Pancreas (tissue), 10 donors: ENCODE data around the gene PLCB1. TPM values are rescaled to one million over a fixed set of nuclear protein-coding genes. Genes with fewer than 3 reads are reported as not detected.

Source experiments
- ATAC-seq, 4 donors: fragments of 200-7000 bp; cut with Tn5 transposase; one replicate each; pipeline versions ENCODE4 v1.8.0 to v1.9.1; 2020; ENCODE audit warnings: mild to moderate bottlenecking in 4 of 4, moderate library complexity in 4 of 4
- DNase-seq, 6 donors: peaks; one replicate each; pipeline ENCODE4 v3.0.0-alpha.2; 2020
- FAIRE-seq: peaks from 2 replicates; lab custom pipeline; 2012; peaks lifted over from hg19 to GRCh38; lab: Jason Lieb, UNC
- H3K27ac ChIP-seq, 4 donors: fragments of 200-600 bp; sonication (generic); 1 replicate in 3 of 4; 2 replicates in 1 of 4; pipeline versions ENCODE4 v1.5.0 to v1.8.0; 2020
- H3K27me3 ChIP-seq, 4 donors: fragments of 200-600 bp; one replicate each; pipeline ENCODE4 v1.8.0; 2021
- H3K36me3 ChIP-seq, 3 donors: fragments of 200-600 bp; sonication (generic) in 1 of 3; one replicate each; pipeline versions ENCODE4 v1.5.0 to v1.8.0; 2020 to 2021
- H3K4me1 ChIP-seq, 3 donors: fragments of 200-600 bp; one replicate each; pipeline ENCODE4 v1.8.0; 2021
- H3K4me3 ChIP-seq, 4 donors: fragments of 200-600 bp; sonication (generic) in 2 of 4; one replicate each; pipeline versions ENCODE4 v1.5.0 to v1.8.0; 2020 to 2021
- H3K9me3 ChIP-seq, 4 donors: fragments of 200-600 bp; one replicate each; pipeline ENCODE4 v1.8.0; 2021
- WGBS, 2 donors: extraction: QIAGEN DNeasy Blood & Tissue Kit; methylation state at CpG; one replicate each; pipeline ENCODE4 v1.1.7; 2013; 5-methylcytosine and 5-hydroxymethylcytosine counted together
- intact Hi-C, 3 donors: fragments of 100-400 bp; cut with DNase I; formaldehyde crosslinking; loops; one replicate each; pipeline versions ENCODE4 v1.11.1 to v1.14.2; 2022
- polyA plus RNA-seq, 2 donors: library from polyadenylated mRNA; stranded (reverse); fragments of 200-250 nt; gene quantifications; one replicate each; pipeline ENCODE4 v1.2.3, GENCODE V29; 2013
- total RNA-seq, 6 donors: library from RNA; stranded (reverse); fragmentation: NEBNext Ultra II Directional in 4 of 6; extraction: Animal tissue kit (Norgen Biotek cat#: 25700) in 4 of 6; gene quantifications; one replicate each; pipeline versions ENCODE4 v1.2.1 to v1.2.4, GENCODE V29; 2021 to 2023
- TF ChIP-seq, protein P1 (sequence below), 4 donors: fragments of 200-600 bp; sonication (generic) in 3 of 4; IDR thresholded peaks; one replicate each; pipeline versions ENCODE4 v1.5.0 to v1.8.0; 2021; ENCODE audit warnings: antibody characterized with exemption in 4 of 4
- donor health status: healthy with polysubstance abuse.
- donor health status: DM: no; HTN: no; CAD: no; lungs with moderate emphysema.
- donor health status: DM: no; HTN: no; CAD: no.
- donor health status: control.
- donor health status: control.
- donor health status: Bipolar disorder and iron deficiency.
- donor health status: DM: yes; HTN: yes; CAD: no.
- donor health status: DM: no; HTN: no; CAD: no.
- donor health status: DM: no; HTN: no; CAD: no.
- donor health status: DM: yes; HTN: yes; CAD: no.

PLCB1 gene
- total and polyA plus RNA-seq, 8 donors = 4.5 to 18.7 (median 13.7) TPM

DNA sequence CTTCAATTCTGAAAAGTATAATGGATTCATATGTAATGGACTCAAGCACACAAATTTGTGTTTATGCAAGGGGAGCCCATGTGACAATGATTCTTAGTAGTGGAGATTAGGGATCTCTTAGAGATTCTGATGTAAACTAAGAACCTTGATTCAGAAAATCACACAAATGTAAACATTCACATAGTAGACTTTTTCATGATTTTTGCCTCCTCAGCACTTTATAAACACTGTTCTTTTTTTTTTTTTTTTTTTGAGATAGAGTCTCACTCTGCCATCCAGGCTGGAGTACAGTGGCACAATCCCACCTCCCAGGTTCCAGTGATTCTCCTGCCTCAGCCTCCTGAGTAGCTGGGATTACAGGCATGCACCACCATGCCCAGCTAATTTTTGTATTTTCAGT, 766.8 kb downstream of the PLCB1 start:
- TF ChIP-seq, protein P1, sequence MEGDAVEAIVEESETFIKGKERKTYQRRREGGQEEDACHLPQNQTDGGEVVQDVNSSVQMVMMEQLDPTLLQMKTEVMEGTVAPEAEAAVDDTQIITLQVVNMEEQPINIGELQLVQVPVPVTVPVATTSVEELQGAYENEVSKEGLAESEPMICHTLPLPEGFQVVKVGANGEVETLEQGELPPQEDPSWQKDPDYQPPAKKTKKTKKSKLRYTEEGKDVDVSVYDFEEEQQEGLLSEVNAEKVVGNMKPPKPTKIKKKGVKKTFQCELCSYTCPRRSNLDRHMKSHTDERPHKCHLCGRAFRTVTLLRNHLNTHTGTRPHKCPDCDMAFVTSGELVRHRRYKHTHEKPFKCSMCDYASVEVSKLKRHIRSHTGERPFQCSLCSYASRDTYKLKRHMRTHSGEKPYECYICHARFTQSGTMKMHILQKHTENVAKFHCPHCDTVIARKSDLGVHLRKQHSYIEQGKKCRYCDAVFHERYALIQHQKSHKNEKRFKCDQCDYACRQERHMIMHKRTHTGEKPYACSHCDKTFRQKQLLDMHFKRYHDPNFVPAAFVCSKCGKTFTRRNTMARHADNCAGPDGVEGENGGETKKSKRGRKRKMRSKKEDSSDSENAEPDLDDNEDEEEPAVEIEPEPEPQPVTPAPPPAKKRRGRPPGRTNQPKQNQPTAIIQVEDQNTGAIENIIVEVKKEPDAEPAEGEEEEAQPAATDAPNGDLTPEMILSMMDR (IDR thresholded peaks at IDR 0.05) = no peak
- H3K9me3 ChIP-seq = no peaks in the 10 kb centered on the region
- H3K36me3 ChIP-seq = no peaks in the 10 kb centered on the region
- H3K4me3 ChIP-seq = no peak overlapping the region
- no peak overlapping the region for H3K27ac ChIP-seq
- H3K4me1 ChIP-seq = no peaks in the 10 kb centered on the region
- no peaks in the 10 kb centered on the region for H3K27me3 ChIP-seq
- FAIRE-seq = no peak
- intact Hi-C loops = no loop called here
- no peak for DNase-seq
- ATAC-seq = no peak

DNA sequence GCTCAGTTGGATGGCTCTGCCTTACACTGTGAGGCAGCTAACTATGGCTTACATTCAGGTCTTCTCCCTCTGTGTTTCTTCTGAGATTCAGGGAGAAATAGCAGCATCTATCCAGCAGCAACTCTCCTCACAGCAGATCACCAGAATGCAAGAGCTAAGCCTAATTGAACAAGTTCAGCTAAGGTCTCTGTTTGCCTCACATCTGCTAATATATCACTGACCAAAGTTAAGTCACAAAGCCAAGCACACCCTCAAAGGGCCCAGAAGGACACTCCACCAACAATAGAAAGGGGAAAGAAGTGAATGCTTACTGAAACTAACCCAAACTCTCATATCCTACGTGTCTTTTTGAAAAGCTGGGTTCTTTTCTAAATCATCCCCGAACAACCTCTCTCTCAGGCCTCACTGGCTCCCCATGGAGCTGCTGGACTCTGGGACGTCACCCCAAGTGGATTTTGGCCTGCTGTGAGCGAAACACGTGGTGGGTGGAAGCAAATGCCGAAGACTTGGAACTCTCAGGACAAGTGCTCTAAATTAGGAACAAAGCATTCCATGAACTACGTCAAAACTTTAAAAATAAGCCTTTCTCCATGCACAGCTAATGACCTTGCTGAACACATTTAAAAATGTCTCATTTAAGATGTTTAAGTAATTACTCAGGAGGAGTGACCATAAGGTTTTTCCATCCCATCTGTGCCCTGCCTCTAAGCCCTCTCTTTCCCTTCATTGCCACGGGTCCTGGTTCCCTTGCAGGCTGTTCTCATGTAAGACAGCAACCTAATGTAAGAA, 769.4 kb downstream of the PLCB1 start:
- TF ChIP-seq, protein P1 (IDR thresholded peaks at IDR 0.05) = no peak
- no peak for FAIRE-seq

DNA sequence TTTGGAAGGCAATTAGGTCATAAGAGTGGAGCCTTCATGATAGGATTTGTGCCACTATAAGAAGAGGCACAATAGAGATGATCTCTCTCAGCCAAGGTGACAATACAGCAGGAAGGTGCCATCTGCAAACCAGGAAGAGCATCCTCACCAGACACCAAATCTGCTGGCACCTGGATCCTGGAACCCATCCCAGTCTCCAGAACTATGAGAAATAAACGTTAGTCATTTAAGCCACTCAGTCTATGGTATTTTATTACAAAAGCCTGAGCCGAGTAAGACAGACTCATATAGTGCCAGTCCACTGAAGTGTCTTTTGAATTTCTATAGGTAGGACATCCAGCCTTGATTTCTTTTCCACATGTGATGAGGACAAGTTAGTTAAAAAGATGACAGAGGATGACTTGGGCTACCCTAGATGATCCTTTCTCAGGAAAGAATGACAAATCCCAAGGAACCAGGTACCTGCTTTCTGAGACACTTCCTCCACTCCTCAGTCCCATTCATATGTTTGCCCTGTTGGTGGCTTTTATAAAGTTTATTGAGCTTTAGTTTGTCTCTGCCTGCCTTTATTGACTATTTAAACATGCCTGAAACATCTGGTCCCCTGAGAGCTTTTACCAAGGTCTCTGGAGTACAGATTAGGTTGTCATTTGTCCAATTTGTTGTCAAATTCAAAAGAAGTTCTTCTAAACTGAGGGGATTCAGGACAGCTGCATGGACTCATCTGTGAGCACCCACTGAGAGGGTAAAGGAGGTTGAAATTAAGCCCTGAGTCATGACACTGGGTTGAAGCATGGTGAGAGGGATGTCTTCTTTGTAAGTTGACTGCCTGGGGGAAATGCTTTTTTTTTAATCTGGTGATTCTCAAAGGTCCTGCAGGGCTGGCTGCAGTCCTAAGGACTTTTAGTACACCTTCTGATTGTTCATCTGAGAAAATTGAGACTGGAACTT, 771.9 kb downstream of the PLCB1 start:
- H3K4me1 ChIP-seq = no peaks in the 10 kb centered on the region
- ATAC-seq = no peak
- no peak for DNase-seq
- H3K36me3 ChIP-seq = no peaks in the 10 kb centered on the region
- H3K27me3 ChIP-seq = no peaks in the 10 kb centered on the region
- H3K9me3 ChIP-seq = no peaks in the 10 kb centered on the region
- WGBS, 2 donors = 48 to 61% methylated on average over 2 of the region's 2 CpGs
- FAIRE-seq = no peak
- TF ChIP-seq, protein P1 (IDR thresholded peaks at IDR 0.05) = no peak
- H3K4me3 ChIP-seq = no peak overlapping the region
- intact Hi-C loops = no loop called here
- H3K27ac ChIP-seq = no peak overlapping the region

More for the DNA sequence above, 769.4 kb downstream of the PLCB1 start:
- H3K27ac ChIP-seq = no peak overlapping the region
- H3K4me1 ChIP-seq = no peaks in the 10 kb centered on the region
- 79 to 80% methylated on average over 8 of the region's 8 CpGs for WGBS, 2 donors
- H3K9me3 ChIP-seq = no peaks in the 10 kb centered on the region
- DNase-seq (no peak), ATAC-seq (no peak)
- intact Hi-C loops = no loop called here
- no peaks in the 10 kb centered on the region for H3K27me3 ChIP-seq
- no peak overlapping the region for H3K4me3 ChIP-seq
- no peaks in the 10 kb centered on the region for H3K36me3 ChIP-seq

DNA sequence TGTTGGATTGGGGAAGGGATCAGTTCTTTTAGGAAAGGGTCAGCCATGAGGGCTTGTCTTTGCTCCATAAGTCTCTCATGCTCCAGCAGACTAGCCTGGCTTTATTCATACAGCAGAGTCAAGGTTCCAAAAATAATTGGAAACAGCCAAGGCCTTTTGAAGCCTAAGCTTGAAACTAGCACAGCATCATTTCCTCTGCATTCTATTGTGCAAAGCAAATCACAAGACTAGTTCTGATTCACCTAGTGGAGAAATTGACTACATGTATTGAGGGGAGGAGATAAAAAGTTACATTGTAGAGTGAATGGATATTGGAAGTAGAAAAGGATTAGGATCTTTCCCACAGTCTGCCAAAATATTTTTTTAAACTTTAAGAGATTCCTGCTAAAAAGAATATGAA, 777.5 kb downstream of the PLCB1 start:
- Histone ChIP-seq H3K4me3 (no peak overlapping the region), H3K9me3 (no peaks in the 10 kb centered on the region), H3K36me3 (no peaks in the 10 kb centered on the region), H3K4me1 (no peaks in the 10 kb centered on the region), H3K27ac (no peak overlapping the region), H3K27me3 (no peaks in the 10 kb centered on the region)
- FAIRE-seq = no peak
- no peak for ATAC-seq
- intact Hi-C loops = no loop called here
- no peak for DNase-seq
- TF ChIP-seq, protein P1 (IDR thresholded peaks at IDR 0.05) = no peak
